ENCODE measurements around the gene SHISA3. TPM values are rescaled to one million over a fixed set of nuclear protein-coding genes. Genes with fewer than 3 reads are reported as not detected.

Gene SHISA3
- total and polyA plus RNA-seq, 5 donors from 2014 or later, result not detected

DNA sequence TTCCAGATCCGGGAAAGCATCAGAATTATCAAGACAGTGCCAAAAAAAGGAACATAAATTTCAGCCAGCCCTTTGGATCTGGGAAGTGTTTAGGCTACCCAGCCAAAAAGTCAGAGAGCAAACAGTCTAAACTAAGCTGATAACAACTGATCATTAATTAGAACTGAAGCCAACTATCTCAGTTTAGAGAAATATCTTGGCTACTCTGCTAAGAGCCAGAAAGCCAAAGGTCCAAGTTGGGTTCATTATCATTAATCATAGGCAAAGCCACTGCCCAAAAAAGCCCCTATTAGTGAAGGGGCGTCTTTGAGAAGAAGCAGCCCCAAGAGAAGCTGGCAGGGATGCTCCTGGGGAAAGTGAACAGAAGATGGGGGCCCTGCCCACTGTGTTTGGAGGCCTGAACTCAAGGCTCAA lies 37.0 kb upstream of the SHISA3 start:
- H3K27ac ChIP-seq (ENCODE audit: insufficient read depth, low read length, poor library complexity, severe bottlenecking), result no peak overlapping the region
- H3K9me3 Mint-ChIP-seq, result peaks cover 0 to 5% (median 0%) of the 10 kb centered on the region in 7 donors
- H3K4me1 ChIP-seq (ENCODE audit: control insufficient read depth, insufficient read depth, low read length, poor library complexity, severe bottlenecking), result no peaks in the 10 kb centered on the region
- H3K9me3 ChIP-seq (ENCODE audit: control insufficient read depth in 2 of 2, low read length in 2 of 2), result no peaks in the 10 kb centered on the region
- no peaks in the 10 kb centered on the region for H3K4me1 Mint-ChIP-seq
- no peaks in the 10 kb centered on the region for H3K36me3 ChIP-seq (ENCODE audit: control insufficient read depth, insufficient read depth, low read length)
- ATAC-seq (ENCODE audit: low read depth in 2 of 2), result no peak
- H3K27ac Mint-ChIP-seq, result no peak overlapping the region
- H3K36me3 Mint-ChIP-seq, result no peaks in the 10 kb centered on the region
- no peak for DNase-seq
- peaks cover 15% of the 10 kb centered on the region for H3K27me3 ChIP-seq (ENCODE audit: control insufficient read depth, insufficient read depth, low read length)
- H3K27me3 Mint-ChIP-seq, result peaks cover 26% of the 10 kb centered on the region
- H3K4me3 Mint-ChIP-seq, result no peak overlapping the region
- H3K4me3 ChIP-seq (ENCODE audit: low read depth, low read length), result no peak overlapping the region

DNA sequence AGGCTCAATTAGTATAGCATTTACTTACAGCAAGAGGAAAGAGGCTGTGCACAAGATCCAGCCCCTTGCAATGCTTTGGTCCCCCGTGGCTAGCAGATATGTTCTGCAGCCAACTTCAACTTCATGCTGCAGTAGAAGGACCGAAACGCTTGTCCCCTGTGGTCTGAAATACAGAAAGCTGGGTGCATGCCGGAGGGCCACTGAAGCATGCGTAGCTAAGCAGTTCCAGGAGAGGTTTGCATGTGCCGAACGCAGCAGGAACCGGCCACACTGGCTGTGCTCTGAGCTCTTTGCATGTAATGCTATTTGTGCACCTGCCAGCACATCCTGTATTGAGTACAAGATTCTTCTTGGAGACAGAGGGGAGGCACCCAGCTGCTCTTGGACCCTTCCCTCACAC lies 35.8 kb upstream of the SHISA3 start:
- Mint-ChIP-seq H3K36me3 (no peaks in the 10 kb centered on the region), H3K4me3 (no peak overlapping the region), H3K4me1 (no peaks in the 10 kb centered on the region), H3K27ac (no peak overlapping the region), H3K27me3 (peaks cover 14% of the 10 kb centered on the region), H3K9me3 (peaks cover 0 to 5% (median 0%) of the 10 kb centered on the region in 7 donors)
- Histone ChIP-seq H3K27ac (ENCODE audit: insufficient read depth, low read length, poor library complexity, severe bottlenecking) (no peak overlapping the region), H3K9me3 (ENCODE audit: control insufficient read depth in 2 of 2, low read length in 2 of 2) (no peaks in the 10 kb centered on the region), H3K4me1 (ENCODE audit: control insufficient read depth, insufficient read depth, low read length, poor library complexity, severe bottlenecking) (no peaks in the 10 kb centered on the region), H3K36me3 (ENCODE audit: control insufficient read depth, insufficient read depth, low read length) (no peaks in the 10 kb centered on the region), H3K27me3 (ENCODE audit: control insufficient read depth, insufficient read depth, low read length) (peaks cover 7% of the 10 kb centered on the region), H3K4me3 (ENCODE audit: low read depth, low read length) (no peak overlapping the region)
- no peak for DNase-seq
- no peak for ATAC-seq (ENCODE audit: low read depth in 2 of 2)

- DNase-seq (no peak), ATAC-seq (ENCODE audit: low read depth in 2 of 2) (no peak)
- no peak overlapping the region for H3K27ac Mint-ChIP-seq
- no peak overlapping the region for H3K4me3 Mint-ChIP-seq
- H3K27ac ChIP-seq (ENCODE audit: insufficient read depth, low read length, poor library complexity, severe bottlenecking), result no peak overlapping the region
- H3K9me3 Mint-ChIP-seq, result peaks cover 0 to 4% (median 2%) of the 10 kb centered on the region in 7 donors
- no peaks in the 10 kb centered on the region for H3K36me3 ChIP-seq (ENCODE audit: control insufficient read depth, insufficient read depth, low read length)
- no peaks in the 10 kb centered on the region for H3K9me3 ChIP-seq (ENCODE audit: control insufficient read depth in 2 of 2, low read length in 2 of 2)
- no peak overlapping the region for H3K4me3 ChIP-seq (ENCODE audit: low read depth, low read length)
- H3K27me3 Mint-ChIP-seq, result peaks cover 8% of the 10 kb centered on the region
- H3K4me1 ChIP-seq (ENCODE audit: control insufficient read depth, insufficient read depth, low read length, poor library complexity, severe bottlenecking), result no peaks in the 10 kb centered on the region
- H3K36me3 Mint-ChIP-seq, result no peaks in the 10 kb centered on the region
- no peaks in the 10 kb centered on the region for H3K4me1 Mint-ChIP-seq
- peaks cover 7% of the 10 kb centered on the region for H3K27me3 ChIP-seq (ENCODE audit: control insufficient read depth, insufficient read depth, low read length)
Observed at GRCh38 chr4:42362591-42362990, 34.7 kb upstream of the SHISA3 start.

DNA sequence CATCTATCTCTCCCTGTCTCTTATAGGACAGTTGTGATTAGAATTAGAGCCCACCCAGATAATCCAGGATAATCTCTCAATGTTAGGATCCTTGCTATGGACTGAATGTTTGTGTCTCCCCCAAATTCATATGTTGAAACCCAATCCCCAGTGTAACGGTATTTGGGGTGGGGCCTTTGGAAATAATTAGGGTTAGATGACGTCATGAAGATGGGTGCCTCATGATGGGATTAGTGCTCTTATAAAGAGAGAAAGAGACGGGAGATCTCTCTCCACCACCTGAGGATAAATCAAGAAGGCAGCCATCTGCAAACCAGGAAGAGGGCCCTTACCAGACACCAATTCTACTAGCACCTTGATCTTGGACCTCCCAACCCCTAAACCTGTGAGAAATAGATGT lies 33.7 kb upstream of the SHISA3 start:
- Mint-ChIP-seq H3K27ac (no peak overlapping the region), H3K4me1 (no peaks in the 10 kb centered on the region), H3K36me3 (no peaks in the 10 kb centered on the region), H3K4me3 (no peak overlapping the region), H3K9me3 (peaks cover 0 to 4% (median 2%) of the 10 kb centered on the region in 7 donors), H3K27me3 (peaks cover 5% of the 10 kb centered on the region)
- no peaks in the 10 kb centered on the region for H3K9me3 ChIP-seq (ENCODE audit: control insufficient read depth in 2 of 2, low read length in 2 of 2)
- H3K36me3 ChIP-seq (ENCODE audit: control insufficient read depth, insufficient read depth, low read length), result no peaks in the 10 kb centered on the region
- DNase-seq, result no peak
- no peak overlapping the region for H3K4me3 ChIP-seq (ENCODE audit: low read depth, low read length)
- H3K4me1 ChIP-seq (ENCODE audit: control insufficient read depth, insufficient read depth, low read length, poor library complexity, severe bottlenecking), result no peaks in the 10 kb centered on the region
- H3K27me3 ChIP-seq (ENCODE audit: control insufficient read depth, insufficient read depth, low read length), result peaks cover 3% of the 10 kb centered on the region
- no peak for ATAC-seq (ENCODE audit: low read depth in 2 of 2)
- H3K27ac ChIP-seq (ENCODE audit: insufficient read depth, low read length, poor library complexity, severe bottlenecking), result no peak overlapping the region

DNA sequence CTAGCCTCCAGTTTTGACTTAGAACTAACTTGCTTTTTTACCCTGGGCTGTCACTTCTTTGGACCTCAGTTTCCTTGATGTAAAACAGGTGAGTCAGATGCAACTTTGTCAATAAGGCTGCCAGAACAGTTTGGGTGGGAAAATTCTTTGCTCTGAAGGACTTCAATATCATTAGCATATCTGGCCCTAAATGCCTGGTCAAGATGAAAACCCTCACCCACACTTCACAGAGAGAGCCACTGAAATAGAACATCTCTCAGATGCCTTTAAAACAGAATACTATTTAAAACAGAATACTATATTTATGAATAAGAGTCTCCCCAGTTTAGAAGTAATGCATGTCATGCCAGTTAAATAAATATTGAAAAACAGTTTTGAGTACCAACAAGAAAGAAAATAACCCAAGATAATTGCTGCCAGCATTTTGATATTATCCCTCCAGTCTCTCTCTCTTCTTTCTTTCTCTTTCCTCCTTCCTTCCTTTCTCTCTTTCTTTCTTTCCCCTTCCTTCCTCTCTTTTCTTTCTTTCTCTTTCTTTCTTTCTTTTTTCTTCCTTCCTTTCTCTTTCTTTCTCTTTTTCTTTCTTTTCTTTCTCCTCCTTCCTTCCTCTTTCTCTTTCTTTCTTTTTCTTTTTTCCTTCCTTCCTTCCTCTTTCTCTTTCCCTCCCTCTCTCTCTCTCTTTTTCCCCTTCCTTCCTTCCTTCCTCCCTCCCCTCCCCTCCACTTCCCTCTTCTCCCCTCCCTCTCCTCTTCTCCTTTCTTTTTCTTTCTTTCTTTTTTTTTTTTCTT lies 32.8 kb upstream of the SHISA3 start:
- no peak for DNase-seq

GRCh38 chr4:42366959-42367358 lies 30.3 kb upstream of the SHISA3 start:
- Mint-ChIP-seq H3K36me3 (no peaks in the 10 kb centered on the region), H3K4me1 (no peaks in the 10 kb centered on the region), H3K27me3 (no peaks in the 10 kb centered on the region), H3K9me3 (peaks cover 0 to 4% (median 0%) of the 10 kb centered on the region in 7 donors), H3K27ac (no peak overlapping the region), H3K4me3 (no peak overlapping the region)
- DNase-seq, result no peak
- no peak overlapping the region for H3K4me3 ChIP-seq (ENCODE audit: low read depth, low read length)
- H3K27me3 ChIP-seq (ENCODE audit: control insufficient read depth, insufficient read depth, low read length), result no peaks in the 10 kb centered on the region
- no peaks in the 10 kb centered on the region for H3K4me1 ChIP-seq (ENCODE audit: control insufficient read depth, insufficient read depth, low read length, poor library complexity, severe bottlenecking)
- no peaks in the 10 kb centered on the region for H3K9me3 ChIP-seq (ENCODE audit: control insufficient read depth in 2 of 2, low read length in 2 of 2)
- no peak overlapping the region for H3K27ac ChIP-seq (ENCODE audit: insufficient read depth, low read length, poor library complexity, severe bottlenecking)
- no peak for ATAC-seq (ENCODE audit: low read depth in 2 of 2)
- H3K36me3 ChIP-seq (ENCODE audit: control insufficient read depth, insufficient read depth, low read length), result no peaks in the 10 kb centered on the region

More for the DNA sequence above, 32.8 kb upstream of the SHISA3 start:
- Histone ChIP-seq H3K9me3 (ENCODE audit: control insufficient read depth in 2 of 2, low read length in 2 of 2) (no peaks in the 10 kb centered on the region), H3K4me3 (ENCODE audit: low read depth, low read length) (no peak overlapping the region), H3K27ac (ENCODE audit: insufficient read depth, low read length, poor library complexity, severe bottlenecking) (no peak overlapping the region), H3K4me1 (ENCODE audit: control insufficient read depth, insufficient read depth, low read length, poor library complexity, severe bottlenecking) (no peaks in the 10 kb centered on the region), H3K27me3 (ENCODE audit: control insufficient read depth, insufficient read depth, low read length) (no peaks in the 10 kb centered on the region), H3K36me3 (ENCODE audit: control insufficient read depth, insufficient read depth, low read length) (no peaks in the 10 kb centered on the region)
- H3K9me3 Mint-ChIP-seq, result peaks cover 0 to 4% (median 0%) of the 10 kb centered on the region in 7 donors
- no peaks in the 10 kb centered on the region for H3K27me3 Mint-ChIP-seq
- no peaks in the 10 kb centered on the region for H3K4me1 Mint-ChIP-seq
- no peak overlapping the region for H3K27ac Mint-ChIP-seq
- ATAC-seq (ENCODE audit: low read depth in 2 of 2), result no peak
- no peak overlapping the region for H3K4me3 Mint-ChIP-seq
- H3K36me3 Mint-ChIP-seq, result no peaks in the 10 kb centered on the region

GRCh38 chr4:42369489-42369888 lies 27.8 kb upstream of the SHISA3 start:
- no peak for DNase-seq
- H3K27me3 ChIP-seq (ENCODE audit: control insufficient read depth, insufficient read depth, low read length), result no peaks in the 10 kb centered on the region
- peaks cover under 1% of the 10 kb centered on the region for H3K27me3 Mint-ChIP-seq
- H3K27ac Mint-ChIP-seq, result no peak overlapping the region
- H3K9me3 ChIP-seq (ENCODE audit: control insufficient read depth in 2 of 2, low read length in 2 of 2), result no peaks in the 10 kb centered on the region
- ATAC-seq (ENCODE audit: low read depth in 2 of 2), result no peak
- no peaks in the 10 kb centered on the region for H3K36me3 Mint-ChIP-seq
- no peaks in the 10 kb centered on the region for H3K36me3 ChIP-seq (ENCODE audit: control insufficient read depth, insufficient read depth, low read length)
- H3K4me3 ChIP-seq (ENCODE audit: low read depth, low read length), result no peak overlapping the region
- H3K4me1 ChIP-seq (ENCODE audit: control insufficient read depth, insufficient read depth, low read length, poor library complexity, severe bottlenecking), result no peaks in the 10 kb centered on the region
- no peak overlapping the region for H3K27ac ChIP-seq (ENCODE audit: insufficient read depth, low read length, poor library complexity, severe bottlenecking)
- H3K4me1 Mint-ChIP-seq, result no peaks in the 10 kb centered on the region
- peaks cover 0 to 3% (median 0%) of the 10 kb centered on the region in 7 donors for H3K9me3 Mint-ChIP-seq
- H3K4me3 Mint-ChIP-seq, result no peak overlapping the region

Data from CD4-positive, CD25-positive, alpha-beta regulatory T cell (primary cell).